ENCODE measurements around the gene RAB20.

- TF ChIP-seq EZH2 (IDR thresholded peaks at IDR 0.05; ENCODE audit: borderline replicate concordance, low read length) = no peak
- no peak for TF ChIP-seq CTCF (IDR thresholded peaks at IDR 0.05; ENCODE audit: low read length)
Measured at GRCh38 chr13:110522721-110523120, 38.8 kb downstream of the RAB20 start.
